ENCODE results near the gene EMP2.
"Not testable (repeated sequence)": the region's sequence is repeated elsewhere in the genome, so short reads cannot be mapped to it uniquely, and the experiment has no call there.

The EMP2 gene

DNA sequence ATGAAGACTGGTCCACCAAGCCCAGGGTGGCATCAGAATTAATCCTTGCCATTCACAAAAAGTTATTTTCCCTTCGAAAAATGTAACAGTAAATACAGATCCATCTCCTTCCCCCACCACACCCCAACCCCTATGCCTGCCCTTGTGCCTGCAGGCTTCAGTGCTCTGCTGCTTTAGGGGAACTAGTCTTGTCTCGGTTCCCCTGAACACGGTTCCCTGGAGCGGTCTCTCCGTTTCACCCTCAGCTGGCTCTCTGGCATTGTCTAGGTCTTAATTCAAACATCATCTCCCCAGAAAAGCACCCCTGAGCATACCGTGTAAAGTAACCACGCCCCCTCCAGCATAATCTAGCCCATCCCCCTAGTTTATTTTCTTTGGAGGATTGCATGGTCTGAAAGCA lies 25.8 kb downstream of the EMP2 start:
- in situ Hi-C loops (cut with MboI; ENCODE audit: low sequenced_read_pairs), result no loop called here

- in situ Hi-C loops (cut with MboI; ENCODE audit: low sequenced_read_pairs), result no loop called here
Observed at GRCh38 chr16:10552998-10553491, 27.4 kb downstream of the EMP2 start.

GRCh38 chr16:10552281-10552680 lies 28.1 kb downstream of the EMP2 start:
- in situ Hi-C loops (cut with MboI; ENCODE audit: low sequenced_read_pairs), result no loop called here

DNA sequence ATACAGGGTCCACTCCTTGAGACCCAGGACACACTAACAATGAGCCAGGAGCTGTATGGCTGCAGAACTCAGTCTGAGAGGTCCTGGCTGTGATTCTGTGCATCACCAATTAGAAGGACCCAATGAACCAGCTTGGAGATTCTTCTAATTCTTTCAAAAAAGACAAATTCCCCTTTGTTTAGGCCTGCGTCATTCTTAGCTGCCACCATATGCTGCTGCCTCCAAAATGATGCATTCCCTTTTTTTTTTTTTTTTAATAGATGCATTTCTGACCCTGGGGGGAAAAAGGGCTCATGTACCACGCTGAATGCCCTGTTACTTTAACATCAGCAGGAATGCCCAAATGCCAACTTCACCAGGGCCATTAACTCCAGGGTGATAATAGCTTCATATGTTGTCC lies 28.5 kb downstream of the EMP2 start:
- in situ Hi-C loops (cut with MboI; ENCODE audit: low sequenced_read_pairs), result no loop called here

GRCh38 chr16:10548404-10548803 lies 32.0 kb downstream of the EMP2 start:
- in situ Hi-C loops (cut with MboI; ENCODE audit: low sequenced_read_pairs), result no loop called here

DNA sequence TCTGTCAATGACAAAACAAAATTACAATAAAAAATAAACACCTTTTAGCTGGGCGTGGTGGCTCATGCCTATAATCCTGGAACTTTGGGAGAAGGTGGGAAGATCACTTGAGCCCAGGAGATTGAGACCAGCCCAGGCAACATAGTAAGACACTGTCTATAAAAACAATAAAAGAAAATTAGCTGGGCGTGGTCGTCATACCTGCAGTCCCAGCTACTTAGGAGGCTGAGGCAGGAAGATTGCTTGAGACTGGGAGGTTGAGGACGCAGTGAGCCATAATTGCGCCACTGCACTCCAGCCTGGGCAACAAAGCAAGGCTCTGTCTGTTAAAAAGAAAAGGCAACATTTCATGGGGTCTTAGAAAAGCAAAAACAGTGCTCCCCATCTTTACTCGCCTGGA lies 32.7 kb downstream of the EMP2 start:
- in situ Hi-C loops (cut with MboI; ENCODE audit: low sequenced_read_pairs), result no loop called here

GRCh38 chr16:10543231-10543977 lies 37.0 kb downstream of the EMP2 start:
- in situ Hi-C loops (cut with MboI; ENCODE audit: low sequenced_read_pairs), result no loop called here

- in situ Hi-C loops (cut with MboI; ENCODE audit: low sequenced_read_pairs), result no loop called here
Observed at GRCh38 chr16:10541366-10541765, 39.0 kb downstream of the EMP2 start.

- in situ Hi-C loops (cut with MboI; ENCODE audit: low sequenced_read_pairs), result no loop called here
Observed at GRCh38 chr16:10539793-10540192, 40.6 kb downstream of the EMP2 start.

- in situ Hi-C loops (cut with MboI; ENCODE audit: low sequenced_read_pairs), result no loop called here
Observed at GRCh38 chr16:10539236-10539635, 41.2 kb downstream of the EMP2 start.

DNA sequence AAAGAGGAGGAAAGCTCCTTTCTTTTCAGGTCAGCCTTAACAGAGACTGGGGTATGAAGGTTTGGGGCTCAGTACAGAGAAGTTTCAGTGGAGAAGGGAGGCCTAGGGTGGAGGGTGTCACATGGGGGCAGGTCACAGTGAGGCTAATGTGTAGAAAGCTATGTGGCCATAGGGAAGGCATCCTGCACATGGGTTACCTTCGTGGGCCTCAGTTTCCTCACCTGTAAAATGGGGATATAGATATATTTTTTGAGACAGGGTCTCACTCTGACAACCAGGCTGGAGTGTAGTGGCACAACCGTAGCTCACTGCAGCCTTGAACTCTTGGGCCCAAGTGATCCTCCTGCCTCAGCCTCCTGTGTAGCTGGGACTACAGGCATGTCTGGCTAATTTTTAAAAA lies 41.8 kb downstream of the EMP2 start:
- in situ Hi-C loops (cut with MboI; ENCODE audit: low sequenced_read_pairs), result no loop called here

GRCh38 chr16:10537946-10538345 lies 42.5 kb downstream of the EMP2 start:
- in situ Hi-C loops (cut with MboI; ENCODE audit: low sequenced_read_pairs), result no loop called here

DNA sequence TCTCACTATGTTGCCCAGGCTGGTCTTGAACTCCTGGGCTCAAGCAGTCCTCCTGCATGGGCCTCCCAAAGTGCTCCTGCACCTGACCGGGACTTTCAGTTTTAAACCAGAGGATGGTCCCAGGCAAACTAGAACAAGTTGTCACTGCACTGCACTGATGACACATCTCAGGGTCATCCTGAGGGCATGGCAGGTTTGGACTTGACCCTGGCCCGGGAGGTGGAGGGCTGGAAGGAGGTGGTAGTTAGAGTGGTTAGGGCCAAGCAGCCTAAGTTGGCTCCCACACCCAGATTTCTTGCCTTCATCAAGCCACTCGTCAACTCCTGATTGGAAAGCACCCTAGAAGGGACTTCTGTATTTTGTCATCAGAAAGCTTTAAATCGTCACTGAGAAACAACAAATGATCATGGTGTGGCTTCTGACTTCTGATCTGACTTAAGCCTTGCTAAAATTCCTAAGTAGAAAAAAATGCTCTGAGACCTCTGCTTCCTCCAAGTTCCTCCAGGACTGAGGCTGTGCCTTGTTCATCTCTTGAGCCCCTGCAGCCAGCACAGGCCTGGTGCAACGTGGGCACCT lies 43.5 kb downstream of the EMP2 start:
- in situ Hi-C loops (cut with MboI; ENCODE audit: low sequenced_read_pairs), result no loop called here

DNA sequence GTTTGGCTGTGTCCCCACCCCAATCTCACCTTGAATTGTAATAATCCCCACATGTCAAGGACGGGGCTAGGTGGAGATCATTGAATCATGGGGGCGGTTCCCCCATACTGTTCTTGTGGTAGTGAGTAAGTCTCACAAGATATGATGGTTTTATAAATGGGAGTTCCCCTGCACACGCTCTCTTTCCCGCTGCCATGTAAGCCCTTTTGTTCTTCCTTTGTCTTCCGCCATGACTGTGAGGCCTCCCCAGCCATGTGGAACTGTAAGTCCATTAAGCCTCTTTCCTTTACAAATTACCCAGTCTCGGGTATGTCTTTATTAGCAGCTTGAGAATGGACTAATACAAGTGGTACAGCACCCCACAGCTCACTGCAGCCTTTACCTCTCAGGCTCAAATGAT lies 44.1 kb downstream of the EMP2 start:
- in situ Hi-C loops (cut with MboI; ENCODE audit: low sequenced_read_pairs), result not testable (repeated sequence)

DNA sequence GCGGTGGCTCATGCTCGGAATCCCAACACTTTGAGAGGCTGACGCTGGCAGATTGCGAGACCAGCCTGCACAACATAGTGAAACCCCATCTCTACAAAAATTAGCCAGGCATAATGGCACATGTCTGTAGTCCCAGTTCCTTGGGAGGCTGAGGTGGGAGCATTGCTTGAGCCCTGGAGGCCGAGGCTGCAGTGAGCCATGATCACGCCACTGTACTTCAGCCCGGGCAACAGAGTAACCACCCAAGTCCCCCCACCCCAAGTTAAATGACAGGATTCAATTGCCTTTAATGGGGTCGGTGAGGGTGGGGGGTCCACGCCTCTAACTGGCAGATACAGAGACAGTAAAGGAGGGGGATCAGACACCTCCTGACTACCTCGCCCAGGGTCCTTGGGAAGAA lies 44.9 kb downstream of the EMP2 start:
- in situ Hi-C loops (cut with MboI; ENCODE audit: low sequenced_read_pairs), result no loop called here

DNA sequence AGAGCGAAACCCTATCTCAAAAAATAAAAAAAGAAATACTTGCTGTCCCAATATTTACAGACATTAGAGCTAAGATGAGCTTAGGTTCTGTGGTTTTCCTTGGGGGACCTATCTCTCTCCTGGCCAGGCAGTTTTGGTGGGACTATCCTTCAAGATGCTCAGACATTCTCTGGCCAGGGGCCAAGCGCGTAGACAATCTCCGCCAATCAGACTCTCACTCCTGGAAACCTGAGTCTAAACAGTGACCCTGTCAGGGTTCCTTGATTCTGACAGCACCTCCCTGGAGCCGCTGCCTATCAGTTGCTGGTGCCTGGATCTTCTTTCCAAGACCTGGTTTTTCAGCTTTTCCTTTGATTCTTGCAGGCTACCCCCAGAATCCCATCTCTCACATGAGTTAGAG lies 45.6 kb downstream of the EMP2 start:
- in situ Hi-C loops (cut with MboI; ENCODE audit: low sequenced_read_pairs), result no loop called here

GRCh38 chr16:10533612-10534011 lies 46.8 kb downstream of the EMP2 start:
- in situ Hi-C loops (cut with MboI; ENCODE audit: low sequenced_read_pairs), result not testable (repeated sequence)

GRCh38 chr16:10531582-10531981 lies 48.8 kb downstream of the EMP2 start:
- in situ Hi-C loops (cut with MboI; ENCODE audit: low sequenced_read_pairs), result no loop called here

DNA sequence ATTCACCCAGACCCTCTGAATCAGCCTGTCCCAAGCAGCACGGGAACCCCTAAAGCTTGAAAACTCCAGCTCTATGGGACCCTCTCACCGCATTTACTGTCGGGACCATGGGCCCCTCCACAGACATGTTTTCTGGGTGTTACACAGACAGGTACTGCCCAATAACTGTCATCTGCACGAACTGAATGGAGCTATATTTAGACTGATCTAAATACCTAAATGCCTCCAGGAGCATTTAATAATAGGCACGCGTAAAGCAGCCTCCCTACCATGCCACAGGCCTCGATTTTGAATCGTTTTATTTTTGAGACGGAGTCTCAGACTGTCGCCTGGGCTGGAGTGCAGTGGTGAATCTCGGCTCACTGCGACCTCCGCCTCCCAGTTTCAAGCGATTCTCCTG lies 49.7 kb downstream of the EMP2 start:
- in situ Hi-C loops (cut with MboI; ENCODE audit: low sequenced_read_pairs), result no loop called here

DNA sequence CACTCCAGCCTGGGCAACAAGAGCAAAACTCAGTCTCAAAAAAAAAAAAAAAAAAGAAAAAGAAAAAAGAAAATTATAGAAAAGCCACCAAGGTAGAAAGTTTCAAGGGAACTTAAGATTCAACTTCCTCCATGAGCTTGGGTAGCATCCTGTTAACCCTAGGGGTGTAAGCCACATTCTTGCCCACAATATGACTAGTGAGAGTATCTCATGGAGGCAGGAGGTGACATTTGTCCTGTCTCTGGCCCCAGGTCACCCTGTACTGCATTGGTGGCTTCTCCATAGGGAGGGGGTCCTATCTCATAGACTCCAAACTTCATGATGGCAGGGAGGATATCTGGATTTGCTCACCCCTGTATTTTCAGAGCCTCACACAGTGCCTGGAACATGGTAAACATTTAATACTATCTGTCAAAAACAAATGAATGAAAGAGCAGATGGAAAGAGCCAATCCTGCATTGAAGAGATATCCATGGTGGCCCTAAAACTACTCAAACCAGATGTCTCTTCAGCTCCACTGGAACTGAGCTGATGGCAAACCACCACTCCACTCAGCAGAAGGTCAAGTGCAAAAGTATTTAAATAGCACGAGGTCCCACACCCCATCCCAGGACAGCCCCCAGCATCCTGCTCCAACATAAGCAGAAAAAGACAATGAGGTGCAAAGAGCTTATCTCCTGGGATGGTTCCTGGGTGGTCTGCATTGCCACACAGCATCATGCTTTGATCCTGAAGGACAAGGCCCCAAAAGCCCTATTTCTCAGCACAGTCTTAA lies 50.3 kb downstream of the EMP2 start:
- in situ Hi-C loops (cut with MboI; ENCODE audit: low sequenced_read_pairs), result no loop called here

DNA sequence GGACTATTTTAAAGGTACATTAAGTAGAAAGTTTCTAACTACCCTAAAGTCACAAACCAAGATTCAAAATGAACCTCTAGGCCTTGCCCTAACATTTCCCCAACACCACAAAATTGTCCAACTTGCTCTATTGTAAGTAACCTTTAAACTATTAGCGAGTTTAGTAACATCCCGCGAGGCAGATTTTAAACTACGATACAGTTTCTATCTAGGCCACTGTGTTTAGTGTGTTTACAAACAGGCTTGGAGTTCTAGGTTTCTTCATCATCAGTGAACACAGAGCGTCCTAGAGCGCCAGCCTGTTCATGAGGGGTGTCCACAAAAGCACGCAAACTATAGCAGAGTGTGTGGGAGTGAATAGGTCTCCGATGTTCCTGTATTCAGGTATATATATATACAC lies 51.8 kb downstream of the EMP2 start:
- in situ Hi-C loops (cut with MboI; ENCODE audit: low sequenced_read_pairs), result no loop called here

DNA sequence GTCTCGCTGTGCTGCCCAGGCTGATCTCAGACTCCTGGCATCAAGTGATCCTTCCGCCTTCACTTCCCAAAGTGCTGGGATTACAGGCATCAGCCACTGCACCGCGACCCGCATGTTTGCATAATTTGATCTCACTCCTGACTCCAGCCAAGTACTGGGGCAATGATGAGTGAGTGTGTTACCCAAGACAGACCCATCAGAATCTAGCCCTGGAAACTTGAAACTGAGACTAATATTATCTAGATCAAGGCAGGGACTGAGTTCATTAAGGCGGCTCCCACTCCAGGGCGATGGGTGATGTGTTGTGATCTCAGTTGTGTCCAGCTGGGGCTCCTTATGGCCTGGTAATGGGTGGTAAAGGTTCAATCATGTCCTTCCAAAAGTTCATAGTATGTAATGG lies 53.4 kb downstream of the EMP2 start:
- in situ Hi-C loops (cut with MboI; ENCODE audit: low sequenced_read_pairs), result no loop called here
